Brain pericyte (primary cell): ENCODE data around the gene SAXO1.
"Not testable (repeated sequence)": the region's sequence is repeated elsewhere in the genome, so short reads cannot be mapped to it uniquely, and the experiment has no call there.

Experiments
- DNase-seq: peaks from one replicate; pipeline ENCODE4 v3.0.0-alpha.2; 2012; ENCODE audit warnings: low read depth, low spot score

SAXO1 gene, protein sequence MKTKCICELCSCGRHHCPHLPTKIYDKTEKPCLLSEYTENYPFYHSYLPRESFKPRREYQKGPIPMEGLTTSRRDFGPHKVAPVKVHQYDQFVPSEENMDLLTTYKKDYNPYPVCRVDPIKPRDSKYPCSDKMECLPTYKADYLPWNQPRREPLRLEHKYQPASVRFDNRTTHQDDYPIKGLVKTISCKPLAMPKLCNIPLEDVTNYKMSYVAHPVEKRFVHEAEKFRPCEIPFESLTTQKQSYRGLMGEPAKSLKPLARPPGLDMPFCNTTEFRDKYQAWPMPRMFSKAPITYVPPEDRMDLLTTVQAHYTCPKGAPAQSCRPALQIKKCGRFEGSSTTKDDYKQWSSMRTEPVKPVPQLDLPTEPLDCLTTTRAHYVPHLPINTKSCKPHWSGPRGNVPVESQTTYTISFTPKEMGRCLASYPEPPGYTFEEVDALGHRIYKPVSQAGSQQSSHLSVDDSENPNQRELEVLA

DNA sequence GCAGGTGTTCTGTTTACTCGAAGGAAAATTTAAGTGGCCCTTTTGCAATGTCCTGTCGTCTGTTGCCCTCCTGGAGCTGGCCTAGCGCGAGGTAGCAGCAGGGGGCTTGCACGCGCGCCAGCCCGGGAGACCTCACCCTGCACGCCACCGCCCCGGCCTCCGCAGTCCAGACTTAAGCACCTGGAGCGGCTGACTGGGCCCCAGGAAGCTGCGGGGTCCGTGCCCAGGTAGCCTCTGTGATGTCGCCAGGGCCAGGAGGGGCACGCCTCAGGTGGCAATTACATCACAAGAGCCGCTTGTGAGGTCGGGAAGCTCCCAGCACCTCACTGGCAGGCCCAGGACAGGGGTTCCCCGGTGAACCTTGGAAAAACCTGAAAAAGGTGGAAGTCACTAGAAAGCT, at the start of gene SAXO1:
TSS of gene SAXO1 (minus strand) at position 195 of the 400 bp plus-strand sequence. CDS start 301 bp downstream, outside the sequence.
- no peak for DNase-seq

DNA sequence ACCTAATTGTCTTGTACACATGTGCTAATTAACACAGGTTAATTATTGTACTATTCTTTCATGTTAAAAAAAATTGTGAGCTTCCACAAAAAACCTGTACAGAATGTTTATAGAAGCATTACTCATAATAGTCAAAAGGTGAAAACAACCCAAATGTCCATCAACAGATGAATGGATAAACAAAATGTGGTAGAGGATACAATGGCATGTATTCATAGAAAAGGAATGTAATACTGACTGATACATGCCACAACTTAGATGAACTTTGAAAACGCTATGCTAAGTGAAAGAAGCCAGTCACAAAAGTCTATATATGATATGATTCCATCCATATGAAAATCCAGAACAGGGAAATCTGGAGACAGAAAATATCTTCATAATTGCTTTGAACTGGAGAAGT, 41.8 kb upstream of the SAXO1 start:
- DNase-seq: no peak

DNA sequence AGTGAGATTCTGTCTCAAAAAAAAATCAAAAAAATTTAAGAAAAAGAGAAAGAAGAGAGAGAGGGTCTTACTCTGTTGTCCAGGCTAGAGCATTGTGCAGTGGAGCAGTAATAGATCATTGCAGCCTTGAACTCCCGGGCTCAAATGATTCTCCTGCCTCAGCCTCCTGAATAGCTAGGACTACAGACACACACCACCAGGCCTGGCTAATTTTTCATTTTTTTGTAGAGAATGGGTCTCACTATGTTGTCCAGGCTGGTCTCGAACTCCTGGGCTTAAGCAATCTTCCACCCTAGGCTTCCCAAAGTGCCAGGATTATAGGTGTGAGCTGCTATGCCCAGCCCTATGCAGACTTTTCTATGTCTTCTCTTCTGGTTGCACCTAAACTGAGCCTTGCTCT, 41.2 kb upstream of the SAXO1 start:
- no peak for DNase-seq

DNA sequence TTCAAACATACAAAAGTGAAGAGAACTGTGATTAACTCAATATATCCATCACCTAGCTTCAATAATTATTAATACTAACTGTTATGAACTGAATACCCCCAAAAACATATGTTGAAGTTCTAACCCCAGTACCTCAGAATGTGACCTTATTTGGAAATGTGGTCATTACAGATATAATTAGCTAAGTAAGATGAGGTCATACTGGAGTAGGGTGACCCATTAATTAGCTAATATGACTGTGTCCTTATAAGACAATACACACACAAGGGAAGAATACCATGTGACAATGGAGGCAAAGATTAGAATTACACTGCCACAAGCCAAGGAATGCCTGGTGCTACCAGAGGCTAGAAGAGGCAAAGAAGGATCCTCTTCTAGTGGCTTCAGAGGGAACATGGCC, 24.0 kb upstream of the SAXO1 start:
- DNase-seq: no peak

GRCh38 chr9:19050637-19051591, 17.9 kb upstream of the SAXO1 start:
- no peak for DNase-seq

DNA sequence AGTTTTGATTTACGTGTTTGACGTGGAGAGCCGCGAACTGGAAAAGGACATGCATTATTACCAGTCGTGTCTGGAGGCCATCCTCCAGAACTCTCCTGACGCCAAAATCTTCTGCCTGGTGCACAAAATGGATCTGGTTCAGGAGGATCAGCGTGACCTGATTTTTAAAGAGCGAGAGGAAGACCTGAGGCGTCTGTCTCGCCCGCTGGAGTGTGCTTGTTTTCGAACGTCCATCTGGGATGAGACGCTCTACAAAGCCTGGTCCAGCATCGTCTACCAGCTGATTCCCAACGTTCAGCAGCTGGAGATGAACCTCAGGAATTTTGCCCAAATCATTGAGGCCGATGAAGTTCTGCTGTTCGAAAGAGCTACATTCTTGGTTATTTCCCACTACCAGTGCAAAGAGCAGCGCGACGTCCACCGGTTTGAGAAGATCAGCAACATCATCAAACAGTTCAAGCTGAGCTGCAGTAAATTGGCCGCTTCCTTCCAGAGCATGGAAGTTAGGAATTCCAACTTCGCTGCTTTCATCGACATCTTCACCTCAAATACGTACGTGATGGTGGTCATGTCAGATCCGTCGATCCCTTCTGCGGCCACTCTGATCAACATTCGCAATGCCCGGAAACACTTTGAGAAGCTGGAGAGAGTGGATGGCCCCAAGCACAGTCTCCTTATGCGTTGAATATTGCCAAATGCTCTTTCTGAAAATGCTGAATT, 17.1 kb upstream of the SAXO1 start:
- no peak for DNase-seq

DNA sequence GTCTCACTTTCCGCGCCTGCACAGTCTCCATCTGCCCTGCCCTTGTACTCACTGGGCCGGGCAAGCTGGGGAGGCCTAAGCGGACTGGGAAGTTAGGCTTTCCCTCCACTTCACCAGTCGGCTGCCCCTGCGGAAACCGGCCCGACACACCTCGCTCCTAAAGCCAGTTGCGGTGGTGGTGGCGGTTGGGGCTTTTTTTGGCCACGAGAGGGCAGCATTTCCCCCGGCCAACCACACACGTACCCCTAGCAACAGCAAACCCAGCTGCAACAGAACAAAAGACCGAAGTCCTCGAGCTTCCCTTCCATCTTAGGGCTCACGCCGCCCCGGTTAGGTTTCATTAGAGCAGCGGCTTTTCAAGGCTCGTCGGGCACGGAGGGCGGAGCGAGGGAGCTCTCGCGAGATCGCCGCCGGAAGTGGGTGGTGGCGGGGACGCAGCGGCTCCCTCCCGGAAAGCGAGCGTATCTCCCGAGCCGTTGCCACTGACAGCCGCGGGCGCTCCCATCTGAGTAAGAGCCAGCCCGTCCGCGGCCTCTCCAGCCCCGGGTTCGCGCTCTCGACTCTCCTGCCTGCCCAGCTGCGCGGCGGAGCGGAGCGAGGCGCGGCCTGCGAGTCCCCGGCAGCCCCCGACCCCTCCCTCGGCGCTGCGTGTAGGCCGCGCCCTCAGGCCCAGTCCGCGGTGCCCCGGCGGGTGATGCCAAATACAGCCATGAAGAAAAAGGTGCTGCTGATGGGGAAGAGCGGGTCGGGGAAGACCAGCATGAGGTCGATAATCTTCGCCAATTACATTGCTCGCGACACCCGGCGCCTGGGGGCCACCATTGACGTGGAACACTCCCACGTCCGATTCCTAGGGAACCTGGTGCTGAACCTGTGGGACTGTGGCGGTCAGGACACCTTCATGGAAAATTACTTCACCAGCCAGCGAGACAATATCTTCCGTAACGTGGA, 16.2 kb upstream of the SAXO1 start, which contains the start of gene RRAGA:
TSS of gene RRAGA (plus strand) at position 462 of the 951 bp plus-strand sequence. CDS start at position 695, 233 bp downstream.
- DNase-seq: peak; percentile 91

- DNase-seq: no peak
These were observed 3.6 kb upstream of the SAXO1 start for GRCh38 chr9:19036611-19037010.

- DNase-seq: no peak
These were observed 603 bp downstream of the SAXO1 start for GRCh38 chr9:19032406-19032805.

DNA sequence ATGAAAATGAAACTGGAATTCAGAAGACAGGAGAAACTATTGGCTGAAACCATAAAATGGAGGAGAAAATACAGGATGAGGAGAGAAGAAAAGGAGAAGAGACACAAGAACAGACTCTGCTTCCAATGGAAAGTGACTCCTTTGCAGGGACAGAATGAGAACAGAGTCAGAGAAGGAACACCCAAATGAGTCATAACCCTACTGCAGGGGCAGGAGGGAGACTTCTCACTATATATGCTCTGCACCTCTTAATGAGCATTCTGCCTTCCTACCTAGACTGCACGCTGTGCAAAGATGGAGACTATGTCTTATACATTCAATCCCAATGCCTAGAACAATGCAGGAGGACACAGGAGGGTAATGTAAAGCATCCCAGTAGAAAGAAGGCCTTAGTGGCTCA, 2.1 kb downstream of the SAXO1 start:
- DNase-seq: no peak

GRCh38 chr9:19028835-19029451, 4.1 kb downstream of the SAXO1 start:
- DNase-seq: peak; percentile 39

DNA sequence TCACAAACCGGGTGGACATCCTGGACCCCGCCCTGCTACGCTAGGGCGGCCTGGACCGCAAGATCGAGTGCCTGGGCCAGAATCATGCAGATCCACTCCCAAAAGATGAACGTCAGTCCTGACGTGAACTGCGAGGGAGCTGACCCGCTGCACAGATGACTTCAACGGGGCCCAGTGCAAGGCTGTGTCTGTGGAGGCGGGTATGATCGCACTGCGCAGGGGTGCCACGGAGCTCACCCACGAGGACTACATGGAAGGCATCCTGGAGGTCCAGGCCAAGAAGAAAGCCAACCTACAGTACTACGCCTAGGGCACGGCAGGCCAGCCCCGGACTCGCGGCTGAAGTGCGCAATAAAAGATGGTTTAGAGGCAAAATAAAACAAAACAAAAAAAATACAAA, 5.2 kb downstream of the SAXO1 start:
- no peak for DNase-seq

DNA sequence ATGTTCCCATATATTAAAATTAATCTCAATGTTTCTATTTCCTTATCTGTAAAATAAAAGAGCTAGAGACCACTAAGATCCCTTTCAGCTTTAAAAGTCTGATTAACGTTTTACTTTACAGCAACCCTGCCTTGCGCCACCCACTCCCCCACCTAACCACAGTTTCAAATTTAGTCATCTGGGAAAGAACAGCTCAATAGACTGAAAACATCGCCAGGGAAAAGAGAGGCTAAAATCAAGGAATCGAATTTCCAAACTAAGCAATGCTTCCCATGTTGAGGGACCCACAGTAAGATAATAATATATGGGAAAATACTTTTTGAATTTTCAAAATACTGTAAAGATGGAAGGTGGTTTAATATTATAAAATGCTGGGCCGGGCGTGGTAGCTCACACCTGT, 6.6 kb downstream of the SAXO1 start:
- DNase-seq: no peak

GRCh38 chr9:19023078-19023477, 9.9 kb downstream of the SAXO1 start:
- DNase-seq: no peak

DNA sequence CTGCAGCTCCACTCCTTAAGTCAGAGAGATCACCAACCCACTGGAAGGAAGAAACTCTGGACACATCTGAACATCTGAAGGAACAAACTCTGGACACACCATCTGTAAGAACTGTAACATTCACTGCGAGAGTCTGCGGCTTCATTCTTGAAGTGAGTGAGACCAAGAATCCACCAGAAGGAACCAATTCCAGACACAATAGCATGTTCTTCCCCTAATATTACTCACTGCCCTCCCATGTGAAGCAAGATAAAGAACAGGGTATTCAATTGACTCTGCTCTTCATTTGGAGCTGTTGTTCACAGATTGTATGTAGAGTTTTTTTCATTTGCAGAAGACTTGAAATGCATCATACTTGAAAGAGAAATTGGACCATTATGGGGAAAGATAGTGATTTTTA, 10.8 kb downstream of the SAXO1 start:
- DNase-seq: no peak

GRCh38 chr9:19021649-19022048, 11.4 kb downstream of the SAXO1 start:
- not testable (repeated sequence) for DNase-seq

DNA sequence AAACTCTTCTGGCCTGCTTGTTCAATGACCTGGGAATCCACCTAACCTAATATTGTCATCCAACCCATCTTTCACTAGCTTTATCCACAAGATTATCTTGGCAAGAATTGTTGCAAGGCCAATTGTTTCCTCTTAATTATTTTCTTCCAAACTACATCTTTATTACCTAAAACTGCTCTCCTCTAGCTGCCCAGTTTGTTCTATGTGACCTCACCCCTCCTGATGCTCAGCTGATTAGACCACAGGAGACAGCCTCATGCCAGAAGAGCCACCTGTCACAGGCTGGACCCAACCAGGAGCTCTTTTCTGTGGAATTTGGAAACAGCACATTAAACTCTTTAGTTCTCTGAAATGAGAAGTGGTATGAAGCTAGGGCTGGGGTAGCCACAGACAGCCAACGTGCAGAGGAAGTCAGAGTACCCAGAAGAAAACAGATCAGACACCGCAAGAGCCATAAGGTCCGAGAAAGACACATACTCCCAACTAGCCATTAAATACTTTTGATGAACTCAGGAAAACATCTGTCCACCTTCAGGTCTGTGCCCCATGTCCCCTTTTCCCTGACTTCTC, 12.0 kb downstream of the SAXO1 start:
- DNase-seq: no peak

- DNase-seq: no peak
These were observed 14.8 kb downstream of the SAXO1 start for GRCh38 chr9:19018201-19018600.

DNA sequence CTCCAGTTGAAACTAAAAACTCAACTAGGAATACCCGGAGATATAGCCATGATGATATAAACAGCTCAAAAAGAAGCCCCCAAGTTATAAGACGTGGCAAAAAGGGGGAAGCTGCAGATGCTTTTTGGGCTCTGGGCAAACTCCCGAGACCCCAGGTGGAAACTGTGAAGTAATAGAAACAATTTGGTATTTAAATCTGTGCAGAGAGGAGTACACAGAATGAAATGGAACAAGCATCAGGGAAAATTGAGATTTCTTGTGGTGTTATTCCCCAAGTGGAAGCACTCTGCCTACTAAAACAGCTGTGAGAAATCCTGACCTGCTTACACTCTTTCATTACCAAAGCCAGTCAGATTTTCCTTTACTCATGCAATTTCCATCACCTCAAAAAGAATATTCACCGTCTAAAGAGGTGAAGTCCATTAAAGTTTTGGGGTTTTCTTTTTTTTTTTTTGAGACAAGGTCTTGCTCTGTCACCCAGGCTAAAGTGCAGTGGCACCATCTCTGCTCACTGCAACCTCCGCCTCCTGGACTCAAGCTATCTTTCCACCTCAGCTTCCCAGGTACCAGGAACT, 23.5 kb downstream of the SAXO1 start:
- DNase-seq: no peak
